SK-MEL-5 (cell line): Measurements from ENCODE around the gene PCDH15. TPM values are rescaled to one million over a fixed set of nuclear protein-coding genes. Genes with fewer than 3 reads are reported as not detected.
A peak's percentile ranks its signal among the peaks of the same experiment; 100 is the strongest.

ENCODE experiments used
- DNase-seq: peaks from one replicate; pipeline ENCODE4 v3.0.0-alpha.2; 2016; ENCODE audit warnings: low read depth, low spot score
- in situ Hi-C: cut with HindIII; loops from 2 replicates; pipeline ENCODE4 v1.10.0; 2016; ENCODE audit warnings: low sequenced_read_pairs, high pct_unique_total_duplicates, low pct_unique_long_range_greater_than_20kb
- total RNA-seq: library from RNA; depleted of rRNA; stranded (reverse); fragments of >200 nt; shearing (Covaris generic); gene quantifications from 2 replicates; pipeline ENCODE4 v1.2.3, GENCODE V29; 2014

The PCDH15 gene
- total RNA-seq, 1 experiment from 2014 or later = 0.34 TPM

- in situ Hi-C loops = no loop called here
- DNase-seq = no peak
Measured at GRCh38 chr10:53899463-53900160, 901.4 kb downstream of the PCDH15 start.

DNA sequence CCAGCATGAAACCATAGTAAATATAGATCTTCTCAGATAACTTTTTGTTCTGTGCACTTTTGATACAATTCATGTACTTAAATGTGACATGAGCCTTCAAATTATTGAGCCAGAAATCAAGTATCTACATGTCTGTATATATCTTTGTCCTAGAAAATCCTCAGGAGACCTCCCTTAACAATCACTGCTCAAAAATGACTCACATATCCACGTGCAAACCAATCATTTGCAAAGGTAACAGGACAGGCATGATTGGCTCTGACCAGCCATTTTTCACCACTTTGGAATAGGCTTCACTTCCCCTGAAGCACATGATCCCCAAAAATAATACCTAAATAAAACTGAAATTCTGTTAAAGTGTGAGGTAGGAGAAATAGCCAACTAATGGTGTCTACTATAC, 902.5 kb downstream of the PCDH15 start:
- in situ Hi-C loops = no loop called here
- no peak for DNase-seq

GRCh38 chr10:53894145-53894544, 906.9 kb downstream of the PCDH15 start:
- in situ Hi-C loops = no loop called here
- no peak for DNase-seq

DNA sequence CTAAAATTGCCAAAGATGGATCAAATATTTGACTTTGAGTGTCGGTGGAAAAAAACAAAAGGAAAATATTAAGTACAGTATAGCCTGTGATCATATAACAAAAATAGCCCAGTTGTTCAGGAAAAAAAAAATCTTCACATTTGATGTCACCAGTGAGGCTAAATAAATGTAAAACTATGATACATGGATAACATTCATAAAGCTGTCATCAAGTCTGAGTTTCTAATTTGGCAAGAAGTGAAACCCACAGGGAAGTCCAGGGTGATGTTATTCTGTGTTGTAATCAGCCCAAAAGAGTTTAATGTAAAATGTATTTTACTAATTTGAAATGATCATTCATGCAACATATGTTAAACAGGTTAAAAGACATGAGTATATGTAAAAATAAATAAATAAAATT, 908.0 kb downstream of the PCDH15 start:
- DNase-seq = no peak
- in situ Hi-C loops = no loop called here

DNA sequence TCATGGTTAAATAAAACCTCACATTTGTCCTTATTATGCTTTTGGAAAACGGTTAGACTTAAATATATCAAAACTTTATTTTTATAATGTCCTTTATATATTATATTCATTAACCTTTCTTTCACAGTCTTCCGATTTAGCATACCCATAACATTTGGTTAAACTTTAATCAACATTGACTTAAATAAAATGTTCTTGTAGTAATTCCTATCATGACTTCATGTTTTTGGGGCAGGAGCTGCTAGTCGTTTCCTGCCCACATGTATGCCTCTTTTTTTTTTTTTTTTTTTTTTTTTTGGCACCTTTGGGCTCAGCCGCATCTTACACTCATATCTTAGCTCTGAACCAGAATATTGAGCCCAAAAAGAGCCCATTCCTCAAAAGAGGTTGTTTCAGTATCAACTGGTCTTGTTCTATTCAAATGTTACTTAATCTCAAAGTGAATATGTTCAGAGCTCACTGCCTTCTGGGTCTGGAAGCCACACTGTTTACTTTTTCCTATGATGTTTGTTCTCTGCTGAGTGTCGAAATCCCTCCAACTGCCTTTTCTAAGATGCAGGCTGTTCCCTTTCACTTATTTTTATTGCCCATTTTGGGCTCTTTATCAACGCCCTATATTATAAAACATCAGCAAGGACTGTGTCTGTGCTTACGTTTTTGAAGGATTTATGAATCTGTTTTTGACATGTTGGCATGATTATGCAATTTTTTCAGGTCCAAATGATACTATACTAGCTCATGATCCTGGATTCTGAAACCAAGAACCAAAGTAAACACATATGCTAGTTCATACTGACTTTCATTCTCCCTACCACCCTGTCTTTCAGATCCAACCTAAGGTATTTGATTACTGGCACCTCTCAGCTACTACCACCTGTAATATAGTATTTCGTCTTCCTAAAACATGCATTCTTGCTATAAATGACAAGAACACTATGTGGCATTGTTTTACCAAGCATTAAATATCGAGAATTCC, 914.4 kb downstream of the PCDH15 start:
- no peak for DNase-seq

GRCh38 chr10:53864846-53865245, 936.2 kb downstream of the PCDH15 start:
- in situ Hi-C loops = no loop called here
- no peak for DNase-seq

More for the DNA sequence above, 914.4 kb downstream of the PCDH15 start:
- in situ Hi-C loops = no loop called here

- in situ Hi-C loops = no loop called here
- DNase-seq = no peak
Measured at GRCh38 chr10:53852450-53853175, 948.4 kb downstream of the PCDH15 start.

GRCh38 chr10:53846809-53847208, 954.2 kb downstream of the PCDH15 start:
- no peak for DNase-seq
- in situ Hi-C loops = loop anchor here (25.0 kb wide), 1 partner anchor 235 kb away; no protein-coding TSS in a partner anchor

DNA sequence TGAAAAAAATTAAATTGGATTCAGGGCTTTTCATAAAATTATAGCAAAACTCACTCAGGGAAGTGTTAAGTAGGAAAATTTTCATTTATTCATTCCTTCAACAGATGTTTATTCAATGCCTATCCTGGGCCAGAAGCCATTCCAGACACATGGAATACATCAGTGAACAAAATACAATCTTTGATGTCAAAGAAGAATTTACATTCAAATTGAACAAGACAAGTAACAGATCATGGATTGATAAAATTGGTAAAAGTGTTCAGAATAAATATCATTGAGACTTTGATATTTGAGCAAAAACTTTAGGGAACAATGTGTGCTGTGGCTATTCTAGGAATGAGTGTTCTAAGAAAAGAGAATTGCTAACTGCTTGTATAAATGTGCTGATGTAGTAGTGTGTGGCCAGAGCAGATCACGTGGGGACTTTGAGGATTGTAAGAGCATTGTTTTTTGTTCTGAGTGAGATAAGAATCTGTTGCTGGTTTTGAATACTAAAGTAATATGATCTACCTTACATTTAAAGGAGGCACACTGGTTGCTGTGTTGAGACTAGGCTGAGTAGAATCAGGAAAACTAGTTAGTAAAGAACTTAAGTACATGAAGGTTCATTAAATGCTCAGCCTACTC, 957.2 kb downstream of the PCDH15 start:
- in situ Hi-C loops = loop anchor here (25.0 kb wide), 1 partner anchor 232 kb away; no protein-coding TSS in a partner anchor
- DNase-seq = peak; percentile 56

DNA sequence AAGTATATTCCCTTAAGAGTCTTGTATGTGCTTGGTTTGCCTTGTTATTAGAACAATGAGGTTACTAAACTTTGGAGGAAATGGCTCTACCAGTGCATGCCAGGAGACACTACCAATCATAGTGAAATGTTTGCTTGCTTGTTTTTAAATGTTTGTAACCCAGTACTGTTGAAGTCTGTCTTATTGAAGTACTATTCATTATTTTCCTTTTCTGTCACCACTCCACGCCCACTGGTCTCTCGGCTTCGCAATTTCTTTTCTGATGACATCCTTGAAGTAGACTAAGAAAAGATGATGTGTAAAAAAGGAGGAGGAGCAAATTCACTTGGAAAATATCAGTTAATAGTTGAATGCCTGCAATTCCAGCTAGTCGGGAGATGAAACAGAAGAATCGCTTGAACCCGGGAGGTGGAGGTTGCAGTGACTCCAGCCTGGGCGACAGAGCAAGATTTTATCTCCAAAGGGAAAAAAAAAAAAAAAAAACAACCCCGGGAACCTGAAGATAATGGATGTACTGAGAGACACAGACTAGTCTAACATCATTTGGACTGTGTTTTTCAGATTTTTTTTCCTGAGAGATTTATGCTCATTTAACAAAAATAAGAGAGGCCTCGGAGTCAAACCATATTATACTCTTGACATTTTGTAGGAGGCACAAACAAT, 959.4 kb downstream of the PCDH15 start:
- no peak for DNase-seq
- in situ Hi-C loops = loop anchor here (25.0 kb wide), 1 partner anchor 229 kb away; no protein-coding TSS in a partner anchor

- in situ Hi-C loops = loop anchor here (25.0 kb wide), 1 partner anchor 228 kb away; no protein-coding TSS in a partner anchor
- DNase-seq = no peak
Measured at GRCh38 chr10:53840653-53841052, 960.4 kb downstream of the PCDH15 start.

- in situ Hi-C loops = loop anchor here (25.0 kb wide), 1 partner anchor 227 kb away; no protein-coding TSS in a partner anchor
- DNase-seq = peak; percentile 50
Measured at GRCh38 chr10:53839440-53840039, 961.5 kb downstream of the PCDH15 start.

GRCh38 chr10:53836638-53837037, 964.4 kb downstream of the PCDH15 start:
- in situ Hi-C loops = loop anchor here (25.0 kb wide), 1 partner anchor 224 kb away; no protein-coding TSS in a partner anchor
- DNase-seq = no peak

DNA sequence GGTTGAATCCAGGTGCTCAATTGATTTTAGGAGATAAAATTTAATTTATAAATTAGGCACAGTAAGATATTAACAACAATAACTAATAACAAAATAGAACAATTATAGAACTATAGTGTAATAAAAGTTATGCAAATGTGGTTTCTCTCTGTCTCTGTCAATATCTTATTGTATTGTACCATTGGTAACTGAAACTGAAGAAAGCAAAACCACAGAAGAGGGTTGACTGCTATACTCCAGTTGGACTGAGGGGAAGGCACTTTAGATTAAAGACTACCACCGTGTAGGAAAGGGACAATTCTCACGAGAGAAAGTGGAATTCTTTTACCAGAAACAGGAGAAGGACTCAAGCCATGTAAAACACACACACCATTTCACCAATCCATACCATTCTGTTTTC, 967.1 kb downstream of the PCDH15 start:
- DNase-seq = no peak
- in situ Hi-C loops = loop anchor here (25.0 kb wide), 1 partner anchor 222 kb away; no protein-coding TSS in a partner anchor

GRCh38 chr10:53827261-53827660, 973.8 kb downstream of the PCDH15 start:
- in situ Hi-C loops = loop anchor here (25.0 kb wide), 1 partner anchor 215 kb away; no protein-coding TSS in a partner anchor
- no peak for DNase-seq

- DNase-seq = peak; percentile 4
- in situ Hi-C loops = no loop called here
Measured at GRCh38 chr10:53808677-53809372, 992.2 kb downstream of the PCDH15 start.
